GM19468 (cell line): ENCODE results near the gene VPS50.

Experiments
- ATAC-seq: cut with Tn5 transposase; IDR thresholded peaks from one replicate; pipeline ENCODE4 v1.9.1; 2021; ENCODE audit warnings: mild to moderate bottlenecking, moderate library complexity, moderate number of reproducible peaks; ENCODE audit not compliant: unreplicated experiment; ENCODE audit errors: extremely low read depth

VPS50 gene

GRCh38 chr7:93238748-93239147 is 6.6 kb downstream of the VPS50 start:
- no peak for ATAC-seq

GRCh38 chr7:93239824-93240223 is 7.7 kb downstream of the VPS50 start:
- ATAC-seq = no peak

GRCh38 chr7:93242106-93242505 is 9.9 kb downstream of the VPS50 start:
- no peak for ATAC-seq

- ATAC-seq = no peak
Measured at GRCh38 chr7:93245525-93246432, 13.6 kb downstream of the VPS50 start.

- no peak for ATAC-seq
Measured at GRCh38 chr7:93249491-93250148, 17.5 kb downstream of the VPS50 start.

- ATAC-seq = no peak
Measured at GRCh38 chr7:93258661-93259060, 26.5 kb downstream of the VPS50 start.

- no peak for ATAC-seq
Measured at GRCh38 chr7:93262535-93262934, 30.4 kb downstream of the VPS50 start.

- no peak for ATAC-seq
Measured at GRCh38 chr7:93265220-93265619, 33.1 kb downstream of the VPS50 start.

GRCh38 chr7:93279541-93279940 is 47.4 kb downstream of the VPS50 start:
- no peak for ATAC-seq

- no peak for ATAC-seq
Measured at GRCh38 chr7:93284908-93285307, 52.7 kb downstream of the VPS50 start.

GRCh38 chr7:93293229-93293628 is 61.1 kb downstream of the VPS50 start:
- no peak for ATAC-seq

- no peak for ATAC-seq
Measured at GRCh38 chr7:93298206-93298605, 66.0 kb downstream of the VPS50 start.

- no peak for ATAC-seq
Measured at GRCh38 chr7:93298671-93299070, 66.5 kb downstream of the VPS50 start.

- no peak for ATAC-seq
Measured at GRCh38 chr7:93301736-93302135, 69.6 kb downstream of the VPS50 start.

GRCh38 chr7:93307131-93307660 is 75.0 kb downstream of the VPS50 start:
- no peak for ATAC-seq

GRCh38 chr7:93307943-93308342 is 75.8 kb downstream of the VPS50 start:
- ATAC-seq = no peak

- ATAC-seq = no peak
Measured at GRCh38 chr7:93310346-93310745, 78.2 kb downstream of the VPS50 start.

GRCh38 chr7:93314449-93314848 is 82.3 kb downstream of the VPS50 start:
- ATAC-seq = no peak

GRCh38 chr7:93315896-93316295 is 83.7 kb downstream of the VPS50 start:
- ATAC-seq = no peak

GRCh38 chr7:93316730-93317129 is 84.6 kb downstream of the VPS50 start:
- ATAC-seq = no peak

GRCh38 chr7:93320887-93321286 is 88.7 kb downstream of the VPS50 start:
- no peak for ATAC-seq
